ENCODE data around the gene CORO2B.

CORO2B gene

DNA sequence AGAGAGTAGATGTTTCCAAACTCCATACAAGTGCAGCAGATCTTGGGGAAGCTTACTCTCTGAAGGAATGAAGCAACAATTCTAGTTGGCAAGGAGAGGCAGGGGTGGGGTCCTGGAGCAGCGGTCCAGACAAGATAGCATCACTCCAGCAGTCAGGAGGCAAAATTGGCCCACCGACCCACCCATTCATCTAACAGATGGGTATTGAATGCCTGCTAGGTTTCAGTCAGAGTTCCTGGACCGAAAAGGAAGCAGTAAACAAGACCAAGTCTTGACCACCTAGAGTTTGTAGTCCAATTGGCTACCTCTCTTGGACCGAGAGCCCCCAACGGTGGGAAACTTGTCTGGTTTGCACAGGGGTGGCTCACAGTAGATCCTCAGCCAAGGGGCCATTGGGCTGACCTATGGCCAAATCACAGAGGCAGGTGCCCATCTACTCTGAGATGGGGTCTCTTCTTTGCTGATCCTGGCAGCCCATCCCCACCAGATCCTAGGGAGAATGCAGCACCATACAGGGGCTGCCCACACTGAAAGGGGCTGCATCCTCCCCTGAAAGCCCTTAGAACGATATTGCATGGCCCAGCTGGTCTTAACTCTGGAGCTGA lies 74.3 kb downstream of the CORO2B start:
- H3K4me3 ChIP-seq (ENCODE audit: low read depth, low read length), result no peak overlapping the region
- DNase-seq (ENCODE audit: low read depth), result no peak
- TF ChIP-seq, protein P1, sequence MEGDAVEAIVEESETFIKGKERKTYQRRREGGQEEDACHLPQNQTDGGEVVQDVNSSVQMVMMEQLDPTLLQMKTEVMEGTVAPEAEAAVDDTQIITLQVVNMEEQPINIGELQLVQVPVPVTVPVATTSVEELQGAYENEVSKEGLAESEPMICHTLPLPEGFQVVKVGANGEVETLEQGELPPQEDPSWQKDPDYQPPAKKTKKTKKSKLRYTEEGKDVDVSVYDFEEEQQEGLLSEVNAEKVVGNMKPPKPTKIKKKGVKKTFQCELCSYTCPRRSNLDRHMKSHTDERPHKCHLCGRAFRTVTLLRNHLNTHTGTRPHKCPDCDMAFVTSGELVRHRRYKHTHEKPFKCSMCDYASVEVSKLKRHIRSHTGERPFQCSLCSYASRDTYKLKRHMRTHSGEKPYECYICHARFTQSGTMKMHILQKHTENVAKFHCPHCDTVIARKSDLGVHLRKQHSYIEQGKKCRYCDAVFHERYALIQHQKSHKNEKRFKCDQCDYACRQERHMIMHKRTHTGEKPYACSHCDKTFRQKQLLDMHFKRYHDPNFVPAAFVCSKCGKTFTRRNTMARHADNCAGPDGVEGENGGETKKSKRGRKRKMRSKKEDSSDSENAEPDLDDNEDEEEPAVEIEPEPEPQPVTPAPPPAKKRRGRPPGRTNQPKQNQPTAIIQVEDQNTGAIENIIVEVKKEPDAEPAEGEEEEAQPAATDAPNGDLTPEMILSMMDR (conservative IDR thresholded peaks at IDR 0.05; ENCODE audit: low read depth, low read length), result no peak

- no peak for DNase-seq (ENCODE audit: low read depth)
- TF ChIP-seq, protein P1 (conservative IDR thresholded peaks at IDR 0.05; ENCODE audit: low read depth, low read length), result no peak
- H3K4me3 ChIP-seq (ENCODE audit: low read depth, low read length), result no peak overlapping the region
These were observed 75.0 kb downstream of the CORO2B start for GRCh38 chr15:68653801-68654200.

DNA sequence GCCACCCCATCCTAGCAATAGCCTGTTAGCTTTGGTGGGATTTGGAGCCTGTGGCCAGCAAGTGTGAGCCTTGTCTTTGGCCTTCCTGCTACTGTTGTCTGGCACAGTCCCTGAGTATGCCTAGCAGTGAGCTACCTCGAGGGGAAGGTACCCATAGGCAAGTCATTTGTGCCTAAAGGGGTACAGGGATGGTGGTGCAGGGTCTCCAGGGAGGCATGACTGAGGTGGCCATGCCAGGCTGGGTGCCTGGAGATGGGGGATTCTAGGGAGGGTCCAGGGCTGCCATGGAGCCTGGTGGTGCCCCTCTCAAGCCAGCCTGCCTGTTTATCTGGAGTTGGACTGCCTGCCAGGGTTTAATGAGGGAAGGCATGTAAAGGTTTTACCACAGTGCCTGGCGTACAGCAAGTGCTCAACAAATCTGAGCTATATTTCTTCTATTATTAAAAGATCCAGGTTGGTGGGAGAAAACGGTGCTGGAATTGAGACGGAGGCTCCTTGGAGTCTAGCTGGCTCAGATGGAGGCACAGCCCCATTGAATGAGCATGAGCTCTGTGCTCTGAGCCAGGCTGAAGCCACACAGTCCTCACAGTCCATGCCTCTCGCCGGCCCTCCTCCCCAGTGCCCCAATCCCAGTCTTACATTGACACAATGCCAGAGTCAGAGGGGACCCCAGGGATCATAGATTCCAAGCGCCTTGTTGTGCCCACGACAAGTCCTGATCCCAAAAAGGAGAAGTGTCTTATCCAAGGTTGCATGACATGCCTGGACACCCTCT lies 76.2 kb downstream of the CORO2B start:
- no peak overlapping the region for H3K4me3 ChIP-seq (ENCODE audit: low read depth, low read length)
- DNase-seq (ENCODE audit: low read depth), result no peak
- TF ChIP-seq, protein P1 (conservative IDR thresholded peaks at IDR 0.05; ENCODE audit: low read depth, low read length), result no peak

DNA sequence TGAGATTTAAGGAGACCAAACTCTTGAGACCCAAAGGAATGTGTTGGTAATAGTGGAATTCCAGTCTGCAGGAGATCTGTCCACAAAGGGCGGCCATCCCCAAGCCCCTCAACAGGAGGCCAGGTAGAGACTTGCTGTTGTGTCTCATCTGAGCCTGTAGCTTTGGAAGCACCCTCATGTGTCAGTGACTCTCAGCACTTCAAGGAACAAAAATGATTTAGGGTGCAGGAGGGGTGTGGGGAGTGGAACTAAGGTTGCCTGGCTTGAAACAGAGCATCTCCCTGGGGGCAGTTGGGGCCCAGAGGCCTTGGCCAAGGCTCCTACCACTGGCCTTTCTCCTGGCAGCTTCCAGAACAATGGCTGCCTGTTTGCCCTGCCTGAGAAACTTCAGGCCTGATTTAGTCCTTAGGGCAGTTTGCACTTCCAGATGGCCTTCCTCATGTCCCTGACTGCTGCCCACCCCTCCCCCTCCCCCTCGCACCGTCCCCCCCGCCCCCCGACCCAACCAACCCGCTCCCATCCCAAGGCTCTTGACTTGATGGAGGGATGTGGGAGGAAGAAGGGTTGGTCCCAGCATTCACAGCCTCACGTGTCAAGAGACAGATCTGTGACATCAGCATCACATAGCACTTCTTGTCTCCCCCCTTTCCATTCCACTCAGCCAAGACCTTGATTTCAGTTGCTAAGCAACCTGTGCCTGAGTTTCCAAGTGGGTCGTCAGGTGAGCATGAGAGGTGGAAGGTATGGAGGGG lies 77.1 kb downstream of the CORO2B start:
- no peak overlapping the region for H3K4me3 ChIP-seq (ENCODE audit: low read depth, low read length)
- no peak for DNase-seq (ENCODE audit: low read depth)
- TF ChIP-seq, protein P1 (conservative IDR thresholded peaks at IDR 0.05; ENCODE audit: low read depth, low read length), result no peak

GRCh38 chr15:68656438-68656739 lies 77.6 kb downstream of the CORO2B start:
- TF ChIP-seq, protein P1 (conservative IDR thresholded peaks at IDR 0.05; ENCODE audit: low read depth, low read length), result no peak

GRCh38 chr15:68658151-68658550 lies 79.4 kb downstream of the CORO2B start:
- TF ChIP-seq, protein P1 (conservative IDR thresholded peaks at IDR 0.05; ENCODE audit: low read depth, low read length), result no peak
- H3K4me3 ChIP-seq (ENCODE audit: low read depth, low read length), result no peak overlapping the region
- no peak for DNase-seq (ENCODE audit: low read depth)

More at GRCh38 chr15:68656438-68656739, 77.6 kb downstream of the CORO2B start:
- DNase-seq (ENCODE audit: low read depth), result no peak
- no peak overlapping the region for H3K4me3 ChIP-seq (ENCODE audit: low read depth, low read length)

Measured in choroid plexus epithelial cell (primary cell).